ENCODE results near the gene STX8.

- TF ChIP-seq CTCF (IDR thresholded peaks at IDR 0.05; ENCODE audit: insufficient read depth, low read depth, low read length) (no peak), EZH2 (IDR thresholded peaks at IDR 0.05; ENCODE audit: insufficient read depth, low read length) (no peak)
These were observed at the start of gene STX8 for GRCh38 chr17:9575381-9576101.

Data from astrocyte (in vitro differentiated cells and primary cell).